ENCODE measurements around the gene C6orf120.

Gene C6orf120

DNA sequence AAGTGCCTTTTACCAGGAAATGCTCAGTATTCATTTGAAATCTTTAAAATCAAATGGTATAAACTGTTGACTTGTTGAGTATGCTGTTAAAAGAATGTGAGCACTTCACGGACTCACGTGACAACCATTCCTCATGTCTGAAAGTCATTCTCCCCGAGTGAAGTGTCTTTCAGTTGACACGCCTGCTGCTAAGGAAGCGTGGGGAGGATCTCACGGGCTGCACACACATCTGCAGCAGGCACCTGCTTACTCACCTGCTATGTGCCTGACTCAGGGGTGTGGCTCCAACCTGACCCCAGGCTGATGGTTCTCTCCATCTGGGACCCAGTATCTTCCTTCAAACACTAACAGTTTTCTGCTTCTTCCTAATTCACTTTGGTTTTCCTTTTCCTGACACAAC, 32.8 kb upstream of the C6orf120 start:
- H3K9ac ChIP-seq (ENCODE audit: low read length), result no peak overlapping the region
- no peaks in the 10 kb centered on the region for H3F3A ChIP-seq (ENCODE audit: insufficient read depth, low read length)
- no peaks in the 10 kb centered on the region for H3K9me3 ChIP-seq (ENCODE audit: low read length)
- no peak overlapping the region for H3K4me3 ChIP-seq (ENCODE audit: low read depth, low read length, poor library complexity, severe bottlenecking)
- TF ChIP-seq EZH2 (IDR thresholded peaks at IDR 0.05; ENCODE audit: borderline replicate concordance, low read length), result no peak
- TF ChIP-seq, protein P1, sequence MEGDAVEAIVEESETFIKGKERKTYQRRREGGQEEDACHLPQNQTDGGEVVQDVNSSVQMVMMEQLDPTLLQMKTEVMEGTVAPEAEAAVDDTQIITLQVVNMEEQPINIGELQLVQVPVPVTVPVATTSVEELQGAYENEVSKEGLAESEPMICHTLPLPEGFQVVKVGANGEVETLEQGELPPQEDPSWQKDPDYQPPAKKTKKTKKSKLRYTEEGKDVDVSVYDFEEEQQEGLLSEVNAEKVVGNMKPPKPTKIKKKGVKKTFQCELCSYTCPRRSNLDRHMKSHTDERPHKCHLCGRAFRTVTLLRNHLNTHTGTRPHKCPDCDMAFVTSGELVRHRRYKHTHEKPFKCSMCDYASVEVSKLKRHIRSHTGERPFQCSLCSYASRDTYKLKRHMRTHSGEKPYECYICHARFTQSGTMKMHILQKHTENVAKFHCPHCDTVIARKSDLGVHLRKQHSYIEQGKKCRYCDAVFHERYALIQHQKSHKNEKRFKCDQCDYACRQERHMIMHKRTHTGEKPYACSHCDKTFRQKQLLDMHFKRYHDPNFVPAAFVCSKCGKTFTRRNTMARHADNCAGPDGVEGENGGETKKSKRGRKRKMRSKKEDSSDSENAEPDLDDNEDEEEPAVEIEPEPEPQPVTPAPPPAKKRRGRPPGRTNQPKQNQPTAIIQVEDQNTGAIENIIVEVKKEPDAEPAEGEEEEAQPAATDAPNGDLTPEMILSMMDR (IDR thresholded peaks at IDR 0.05; ENCODE audit: low read length), result no peak
- no peaks in the 10 kb centered on the region for H3K9me2 ChIP-seq (ENCODE audit: low read depth, low read length)
- H3K27ac ChIP-seq (ENCODE audit: low read depth, low read length, poor library complexity, severe bottlenecking), result no peak overlapping the region
- no peak overlapping the region for H3K4me2 ChIP-seq (ENCODE audit: low read length)
- no peak overlapping the region for H2AFZ ChIP-seq (ENCODE audit: low read length)
- H3K4me1 ChIP-seq (ENCODE audit: insufficient read depth, low read length, severe bottlenecking), result no peaks in the 10 kb centered on the region
- peaks cover 81% of the 10 kb centered on the region for H3K36me3 ChIP-seq (ENCODE audit: insufficient read depth, low read length)
- no peaks in the 10 kb centered on the region for H4K20me1 ChIP-seq (ENCODE audit: insufficient read depth, low read length)
- no peaks in the 10 kb centered on the region for H3K79me2 ChIP-seq (ENCODE audit: insufficient read depth, low read length)
- H3K27me3 ChIP-seq (ENCODE audit: insufficient read depth, low read length), result no peaks in the 10 kb centered on the region

DNA sequence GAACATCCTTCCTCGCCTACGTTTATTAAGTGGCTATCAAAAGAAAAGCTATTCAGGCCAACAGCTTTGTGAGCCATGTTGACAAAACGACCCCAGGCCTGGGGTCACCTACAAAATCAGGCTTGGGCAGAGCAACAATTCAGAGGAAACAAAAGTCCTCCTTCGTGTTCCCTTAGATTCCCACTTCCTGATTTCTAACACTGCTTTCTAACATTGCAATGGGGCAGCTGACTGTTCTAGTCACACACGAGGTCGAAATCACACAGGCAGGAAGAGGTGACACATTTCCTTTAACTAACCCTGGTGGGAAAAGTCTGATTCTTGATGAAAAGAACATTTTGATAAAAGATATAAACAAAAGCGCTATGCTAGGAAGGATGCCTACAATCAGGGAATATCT, 32.0 kb upstream of the C6orf120 start:
- Histone ChIP-seq H3F3A (ENCODE audit: insufficient read depth, low read length) (no peaks in the 10 kb centered on the region), H3K79me2 (ENCODE audit: insufficient read depth, low read length) (no peaks in the 10 kb centered on the region), H3K4me1 (ENCODE audit: insufficient read depth, low read length, severe bottlenecking) (no peaks in the 10 kb centered on the region), H3K9me2 (ENCODE audit: low read depth, low read length) (no peaks in the 10 kb centered on the region), H3K27ac (ENCODE audit: low read depth, low read length, poor library complexity, severe bottlenecking) (no peak overlapping the region), H3K4me3 (ENCODE audit: low read depth, low read length, poor library complexity, severe bottlenecking) (no peak overlapping the region), H3K27me3 (ENCODE audit: insufficient read depth, low read length) (no peaks in the 10 kb centered on the region), H3K36me3 (ENCODE audit: insufficient read depth, low read length) (peaks cover 77% of the 10 kb centered on the region), H2AFZ (ENCODE audit: low read length) (no peak overlapping the region), H3K9ac (ENCODE audit: low read length) (no peak overlapping the region), H3K9me3 (ENCODE audit: low read length) (no peaks in the 10 kb centered on the region), H3K4me2 (ENCODE audit: low read length) (no peak overlapping the region), H4K20me1 (ENCODE audit: insufficient read depth, low read length) (no peaks in the 10 kb centered on the region)
- no peak for TF ChIP-seq EZH2 (IDR thresholded peaks at IDR 0.05; ENCODE audit: borderline replicate concordance, low read length)
- TF ChIP-seq, protein P1 (IDR thresholded peaks at IDR 0.05; ENCODE audit: low read length), result no peak

DNA sequence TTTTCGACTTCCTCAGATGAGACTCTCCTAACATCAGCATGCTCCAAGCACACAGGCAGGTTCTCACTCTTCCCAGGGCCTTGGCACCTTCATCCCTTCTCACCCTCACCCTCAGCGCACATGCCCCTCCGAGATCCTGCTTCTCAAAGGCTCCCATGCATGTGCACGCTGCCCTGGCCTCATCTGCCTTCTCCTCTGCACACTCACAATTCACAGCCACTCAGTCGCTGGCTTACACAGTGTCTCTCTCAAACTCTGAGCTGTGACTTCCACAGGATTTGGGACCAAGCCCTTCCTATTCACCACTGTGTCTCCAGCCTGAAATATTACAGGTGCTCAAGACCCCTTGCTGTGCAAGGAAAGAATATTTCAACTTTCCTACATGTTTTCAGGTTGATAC, 30.4 kb upstream of the C6orf120 start:
- no peak overlapping the region for H3K4me2 ChIP-seq (ENCODE audit: low read length)
- H3K79me2 ChIP-seq (ENCODE audit: insufficient read depth, low read length), result no peaks in the 10 kb centered on the region
- H3K27me3 ChIP-seq (ENCODE audit: insufficient read depth, low read length), result no peaks in the 10 kb centered on the region
- H3K9me2 ChIP-seq (ENCODE audit: low read depth, low read length), result no peaks in the 10 kb centered on the region
- H4K20me1 ChIP-seq (ENCODE audit: insufficient read depth, low read length), result no peaks in the 10 kb centered on the region
- no peak overlapping the region for H3K4me3 ChIP-seq (ENCODE audit: low read depth, low read length, poor library complexity, severe bottlenecking)
- H3K27ac ChIP-seq (ENCODE audit: low read depth, low read length, poor library complexity, severe bottlenecking), result no peak overlapping the region
- H3K9ac ChIP-seq (ENCODE audit: low read length), result no peak overlapping the region
- TF ChIP-seq EZH2 (IDR thresholded peaks at IDR 0.05; ENCODE audit: borderline replicate concordance, low read length), result no peak
- TF ChIP-seq, protein P1 (IDR thresholded peaks at IDR 0.05; ENCODE audit: low read length), result no peak
- no peaks in the 10 kb centered on the region for H3K9me3 ChIP-seq (ENCODE audit: low read length)
- no peaks in the 10 kb centered on the region for H3F3A ChIP-seq (ENCODE audit: insufficient read depth, low read length)
- no peak overlapping the region for H2AFZ ChIP-seq (ENCODE audit: low read length)
- H3K36me3 ChIP-seq (ENCODE audit: insufficient read depth, low read length), result peaks cover 66% of the 10 kb centered on the region
- no peaks in the 10 kb centered on the region for H3K4me1 ChIP-seq (ENCODE audit: insufficient read depth, low read length, severe bottlenecking)

All from OCI-LY1 (cell line).